ENCODE data around the gene STC2. TPM values are rescaled to one million over a fixed set of nuclear protein-coding genes. Genes with fewer than 3 reads are reported as not detected.

STC2 gene
- total and polyA plus RNA-seq, 2 donors: 0.48 to 0.80 TPM

GRCh38 chr5:173310218-173310769, 17.9 kb downstream of the STC2 start:
- peaks cover 2 to 5% of the 10 kb centered on the region in 2 donors for H3K27me3 ChIP-seq (ENCODE audit: control insufficient read depth in 2 of 2, insufficient read depth in 1 of 2, low read length in 1 of 2)
- H3K9me3 ChIP-seq (ENCODE audit: control insufficient read depth in 2 of 2, insufficient read depth in 1 of 2, low read length in 1 of 2): peaks cover 0 to 5% of the 10 kb centered on the region in 2 donors
- 86% methylated on average over 8 of the region's 8 CpGs for WGBS
- no peak for DNase-seq (ENCODE audit: low read depth in 6 of 9, low spot score in 9 of 9)
- H3K36me3 ChIP-seq (ENCODE audit: control insufficient read depth in 2 of 2, insufficient read depth in 2 of 2, low read length in 1 of 2): no peaks in the 10 kb centered on the region
- no peak overlapping the region for H3K4me3 ChIP-seq (ENCODE audit: low read length in 2 of 2)
- H3K27ac ChIP-seq (ENCODE audit: low read depth in 1 of 2, low read length in 1 of 2): no peak overlapping the region
- H3K4me1 ChIP-seq (ENCODE audit: control insufficient read depth in 2 of 2, insufficient read depth in 2 of 2, low read length in 2 of 2): peaks cover 0 to 6% of the 10 kb centered on the region in 2 donors

- H3K4me3 ChIP-seq (ENCODE audit: low read length in 2 of 2): no peak overlapping the region
- peaks cover 0 to 6% of the 10 kb centered on the region in 2 donors for H3K4me1 ChIP-seq (ENCODE audit: control insufficient read depth in 2 of 2, insufficient read depth in 2 of 2, low read length in 2 of 2)
- H3K9me3 ChIP-seq (ENCODE audit: control insufficient read depth in 2 of 2, insufficient read depth in 1 of 2, low read length in 1 of 2): peaks cover 0 to 5% of the 10 kb centered on the region in 2 donors
- DNase-seq (ENCODE audit: low read depth in 6 of 9, low spot score in 9 of 9): no peak
- H3K27ac ChIP-seq (ENCODE audit: low read depth in 1 of 2, low read length in 1 of 2): no peak overlapping the region
- no peaks in the 10 kb centered on the region for H3K36me3 ChIP-seq (ENCODE audit: control insufficient read depth in 2 of 2, insufficient read depth in 2 of 2, low read length in 1 of 2)
- peaks cover 2 to 5% of the 10 kb centered on the region in 2 donors for H3K27me3 ChIP-seq (ENCODE audit: control insufficient read depth in 2 of 2, insufficient read depth in 1 of 2, low read length in 1 of 2)
- WGBS: 83% methylated on average over 4 of the region's 4 CpGs
These were observed 18.5 kb downstream of the STC2 start for GRCh38 chr5:173309731-173310130.

GRCh38 chr5:173308226-173308625, 20.0 kb downstream of the STC2 start:
- peaks cover 0 to 5% of the 10 kb centered on the region in 2 donors for H3K9me3 ChIP-seq (ENCODE audit: control insufficient read depth in 2 of 2, insufficient read depth in 1 of 2, low read length in 1 of 2)
- H3K27me3 ChIP-seq (ENCODE audit: control insufficient read depth in 2 of 2, insufficient read depth in 1 of 2, low read length in 1 of 2): peaks cover 2 to 7% of the 10 kb centered on the region in 2 donors
- no peaks in the 10 kb centered on the region for H3K36me3 ChIP-seq (ENCODE audit: control insufficient read depth in 2 of 2, insufficient read depth in 2 of 2, low read length in 1 of 2)
- peaks cover 0 to 6% of the 10 kb centered on the region in 2 donors for H3K4me1 ChIP-seq (ENCODE audit: control insufficient read depth in 2 of 2, insufficient read depth in 2 of 2, low read length in 2 of 2)
- no peak overlapping the region for H3K4me3 ChIP-seq (ENCODE audit: low read length in 2 of 2)
- DNase-seq (ENCODE audit: low read depth in 6 of 9, low spot score in 9 of 9): no peak
- no peak overlapping the region for H3K27ac ChIP-seq (ENCODE audit: low read depth in 1 of 2, low read length in 1 of 2)

GRCh38 chr5:173307695-173308094, 20.5 kb downstream of the STC2 start:
- 94% methylated on average over 3 of the region's 3 CpGs for WGBS

GRCh38 chr5:173306695-173307094, 21.5 kb downstream of the STC2 start:
- Histone ChIP-seq H3K27ac (ENCODE audit: low read depth in 1 of 2, low read length in 1 of 2) (no peak overlapping the region), H3K27me3 (ENCODE audit: control insufficient read depth in 2 of 2, insufficient read depth in 1 of 2, low read length in 1 of 2) (peaks cover 0 to 16% of the 10 kb centered on the region in 2 donors), H3K9me3 (ENCODE audit: control insufficient read depth in 2 of 2, insufficient read depth in 1 of 2, low read length in 1 of 2) (peaks cover 0 to 5% of the 10 kb centered on the region in 2 donors), H3K4me3 (ENCODE audit: low read length in 2 of 2) (no peak overlapping the region), H3K4me1 (ENCODE audit: control insufficient read depth in 2 of 2, insufficient read depth in 2 of 2, low read length in 2 of 2) (peaks cover 0 to 6% of the 10 kb centered on the region in 2 donors), H3K36me3 (ENCODE audit: control insufficient read depth in 2 of 2, insufficient read depth in 2 of 2, low read length in 1 of 2) (no peaks in the 10 kb centered on the region)
- DNase-seq (ENCODE audit: low read depth in 6 of 9, low spot score in 9 of 9): no peak
- 94% methylated on average over 3 of the region's 3 CpGs for WGBS

More at GRCh38 chr5:173307695-173308094, 20.5 kb downstream of the STC2 start:
- Histone ChIP-seq H3K27me3 (ENCODE audit: control insufficient read depth in 2 of 2, insufficient read depth in 1 of 2, low read length in 1 of 2) (peaks cover 2 to 7% of the 10 kb centered on the region in 2 donors), H3K9me3 (ENCODE audit: control insufficient read depth in 2 of 2, insufficient read depth in 1 of 2, low read length in 1 of 2) (peaks cover 0 to 5% of the 10 kb centered on the region in 2 donors), H3K27ac (ENCODE audit: low read depth in 1 of 2, low read length in 1 of 2) (no peak overlapping the region), H3K36me3 (ENCODE audit: control insufficient read depth in 2 of 2, insufficient read depth in 2 of 2, low read length in 1 of 2) (no peaks in the 10 kb centered on the region), H3K4me1 (ENCODE audit: control insufficient read depth in 2 of 2, insufficient read depth in 2 of 2, low read length in 2 of 2) (peaks cover 0 to 6% of the 10 kb centered on the region in 2 donors), H3K4me3 (ENCODE audit: low read length in 2 of 2) (no peak overlapping the region)
- no peak for DNase-seq (ENCODE audit: low read depth in 6 of 9, low spot score in 9 of 9)

- 84% methylated on average over 10 of the region's 10 CpGs for WGBS
These were observed 23.6 kb downstream of the STC2 start for GRCh38 chr5:173304591-173304988.

GRCh38 chr5:173303878-173304590, 24.2 kb downstream of the STC2 start:
- Histone ChIP-seq H3K4me3 (ENCODE audit: low read length in 2 of 2) (no peak overlapping the region), H3K27me3 (ENCODE audit: control insufficient read depth in 2 of 2, insufficient read depth in 1 of 2, low read length in 1 of 2) (peaks cover 0 to 17% of the 10 kb centered on the region in 2 donors), H3K27ac (ENCODE audit: low read depth in 1 of 2, low read length in 1 of 2) (no peak overlapping the region), H3K36me3 (ENCODE audit: control insufficient read depth in 2 of 2, insufficient read depth in 2 of 2, low read length in 1 of 2) (no peaks in the 10 kb centered on the region), H3K4me1 (ENCODE audit: control insufficient read depth in 2 of 2, insufficient read depth in 2 of 2, low read length in 2 of 2) (no peaks in the 10 kb centered on the region), H3K9me3 (ENCODE audit: control insufficient read depth in 2 of 2, insufficient read depth in 1 of 2, low read length in 1 of 2) (peaks cover 0 to 5% of the 10 kb centered on the region in 2 donors)
- WGBS: 70% methylated on average over 13 of the region's 13 CpGs
- DNase-seq (ENCODE audit: low read depth in 6 of 9, low spot score in 9 of 9): no peak

More at GRCh38 chr5:173304591-173304988, 23.6 kb downstream of the STC2 start:
- H3K9me3 ChIP-seq (ENCODE audit: control insufficient read depth in 2 of 2, insufficient read depth in 1 of 2, low read length in 1 of 2): peaks cover 0 to 5% of the 10 kb centered on the region in 2 donors
- H3K27ac ChIP-seq (ENCODE audit: low read depth in 1 of 2, low read length in 1 of 2): no peak overlapping the region
- peaks cover 0 to 17% of the 10 kb centered on the region in 2 donors for H3K27me3 ChIP-seq (ENCODE audit: control insufficient read depth in 2 of 2, insufficient read depth in 1 of 2, low read length in 1 of 2)
- H3K4me3 ChIP-seq (ENCODE audit: low read length in 2 of 2): no peak overlapping the region
- no peaks in the 10 kb centered on the region for H3K4me1 ChIP-seq (ENCODE audit: control insufficient read depth in 2 of 2, insufficient read depth in 2 of 2, low read length in 2 of 2)
- no peak for DNase-seq (ENCODE audit: low read depth in 6 of 9, low spot score in 9 of 9)
- H3K36me3 ChIP-seq (ENCODE audit: control insufficient read depth in 2 of 2, insufficient read depth in 2 of 2, low read length in 1 of 2): no peaks in the 10 kb centered on the region

GRCh38 chr5:173302546-173303155, 25.6 kb downstream of the STC2 start:
- H3K27me3 ChIP-seq (ENCODE audit: control insufficient read depth in 2 of 2, insufficient read depth in 1 of 2, low read length in 1 of 2): peaks cover 0 to 24% of the 10 kb centered on the region in 2 donors
- H3K4me1 ChIP-seq (ENCODE audit: control insufficient read depth in 2 of 2, insufficient read depth in 2 of 2, low read length in 2 of 2): no peaks in the 10 kb centered on the region
- 51% methylated on average over 6 of the region's 6 CpGs for WGBS
- DNase-seq (ENCODE audit: low read depth in 6 of 9, low spot score in 9 of 9): no peak
- peaks cover 0 to 1% of the 10 kb centered on the region in 2 donors for H3K9me3 ChIP-seq (ENCODE audit: control insufficient read depth in 2 of 2, insufficient read depth in 1 of 2, low read length in 1 of 2)
- no peak overlapping the region for H3K4me3 ChIP-seq (ENCODE audit: low read length in 2 of 2)
- H3K36me3 ChIP-seq (ENCODE audit: control insufficient read depth in 2 of 2, insufficient read depth in 2 of 2, low read length in 1 of 2): no peaks in the 10 kb centered on the region
- H3K27ac ChIP-seq (ENCODE audit: low read depth in 1 of 2, low read length in 1 of 2): no peak overlapping the region
